HG03095 (cell line): ENCODE data around the gene ELN.
"Not testable (repeated sequence)": the region's sequence is repeated elsewhere in the genome, so short reads cannot be mapped to it uniquely, and the experiment has no call there.

Experiments used
- ATAC-seq: cut with Tn5 transposase; IDR thresholded peaks from one replicate; pipeline ENCODE4 v1.9.1; 2021; ENCODE audit warnings: moderate library complexity; ENCODE audit not compliant: unreplicated experiment

Gene ELN

GRCh38 chr7:74040791-74041520 lies 13.0 kb downstream of the ELN start:
- ATAC-seq = no peak

- ATAC-seq = no peak
Measured at GRCh38 chr7:74042746-74043522, 15.0 kb downstream of the ELN start.

GRCh38 chr7:74043523-74043951 lies 15.6 kb downstream of the ELN start:
- no peak for ATAC-seq

- no peak for ATAC-seq
Measured at GRCh38 chr7:74044366-74045350, 16.7 kb downstream of the ELN start.

GRCh38 chr7:74046581-74046980 lies 18.6 kb downstream of the ELN start:
- not testable (repeated sequence) for ATAC-seq

- no peak for ATAC-seq
Measured at GRCh38 chr7:74047804-74048380, 19.9 kb downstream of the ELN start.

- ATAC-seq = no peak
Measured at GRCh38 chr7:74048999-74049599, 21.1 kb downstream of the ELN start.

- no peak for ATAC-seq
Measured at GRCh38 chr7:74049997-74050798, 22.2 kb downstream of the ELN start.

GRCh38 chr7:74051193-74051592 lies 23.2 kb downstream of the ELN start:
- ATAC-seq = no peak

GRCh38 chr7:74051629-74052410 lies 23.8 kb downstream of the ELN start:
- no peak for ATAC-seq

GRCh38 chr7:74052628-74053027 lies 24.7 kb downstream of the ELN start:
- ATAC-seq = no peak

- ATAC-seq = no peak
Measured at GRCh38 chr7:74053589-74054186, 25.7 kb downstream of the ELN start.

GRCh38 chr7:74056096-74056915 lies 28.3 kb downstream of the ELN start:
- ATAC-seq = no peak

- ATAC-seq = no peak
Measured at GRCh38 chr7:74057216-74057925, 29.4 kb downstream of the ELN start.

GRCh38 chr7:74057987-74058386 lies 30.0 kb downstream of the ELN start:
- ATAC-seq = no peak

GRCh38 chr7:74058486-74058885 lies 30.5 kb downstream of the ELN start:
- ATAC-seq = no peak

GRCh38 chr7:74059037-74059436 lies 31.1 kb downstream of the ELN start:
- ATAC-seq = no peak
